Hippocampal formation (tissue), 2 donors: ENCODE results near the gene DEPP1.
A peak's percentile ranks its signal among the peaks of the same experiment; 100 is the strongest.

Source experiments
- DNase-seq, 2 donors: peaks; one replicate each; lab custom pipeline; 2025; lab: John Stamatoyannopoulos, UW

Gene DEPP1

GRCh38 chr10:44966816-44967509, 11.6 kb downstream of the DEPP1 start:
- no peak for DNase-seq

GRCh38 chr10:44966129-44966815, 12.3 kb downstream of the DEPP1 start:
- no peak for DNase-seq

GRCh38 chr10:44965651-44966097, 12.9 kb downstream of the DEPP1 start:
- no peak for DNase-seq

GRCh38 chr10:44965104-44965503, 13.5 kb downstream of the DEPP1 start:
- DNase-seq = no peak

GRCh38 chr10:44963772-44964633, 14.6 kb downstream of the DEPP1 start:
- peak; percentile 93 to 95 for DNase-seq

GRCh38 chr10:44962870-44963738, 15.5 kb downstream of the DEPP1 start:
- DNase-seq = peak in 1 of 2 donors; percentile 67

- DNase-seq = no peak
These were observed 16.5 kb downstream of the DEPP1 start for GRCh38 chr10:44961931-44962750.

GRCh38 chr10:44961230-44961571, 17.4 kb downstream of the DEPP1 start:
- no peak for DNase-seq

- DNase-seq = no peak
These were observed 18.0 kb downstream of the DEPP1 start for GRCh38 chr10:44960482-44961229.

- DNase-seq = no peak
These were observed 18.5 kb downstream of the DEPP1 start for GRCh38 chr10:44960088-44960460.

- DNase-seq = peak; percentile 83 to 92
These were observed 19.1 kb downstream of the DEPP1 start, which contains the start of gene RASSF4 for GRCh38 chr10:44959247-44960087. Gene RASSF4, plus strand, starts transcription at chr10:44959802. Its CDS starts 10,401 bp downstream, at chr10:44970203.

- DNase-seq = no peak
These were observed 19.7 kb downstream of the DEPP1 start for GRCh38 chr10:44958898-44959246.

GRCh38 chr10:44958196-44958897, 20.3 kb downstream of the DEPP1 start:
- DNase-seq = no peak

GRCh38 chr10:44956717-44957706, 21.6 kb downstream of the DEPP1 start:
- DNase-seq = no peak

GRCh38 chr10:44956226-44956625, 22.4 kb downstream of the DEPP1 start:
- no peak for DNase-seq

GRCh38 chr10:44955413-44956070, 23.1 kb downstream of the DEPP1 start:
- no peak for DNase-seq

GRCh38 chr10:44954962-44955361, 23.6 kb downstream of the DEPP1 start:
- no peak for DNase-seq
